ENCODE measurements around the gene STARD13.

DNA sequence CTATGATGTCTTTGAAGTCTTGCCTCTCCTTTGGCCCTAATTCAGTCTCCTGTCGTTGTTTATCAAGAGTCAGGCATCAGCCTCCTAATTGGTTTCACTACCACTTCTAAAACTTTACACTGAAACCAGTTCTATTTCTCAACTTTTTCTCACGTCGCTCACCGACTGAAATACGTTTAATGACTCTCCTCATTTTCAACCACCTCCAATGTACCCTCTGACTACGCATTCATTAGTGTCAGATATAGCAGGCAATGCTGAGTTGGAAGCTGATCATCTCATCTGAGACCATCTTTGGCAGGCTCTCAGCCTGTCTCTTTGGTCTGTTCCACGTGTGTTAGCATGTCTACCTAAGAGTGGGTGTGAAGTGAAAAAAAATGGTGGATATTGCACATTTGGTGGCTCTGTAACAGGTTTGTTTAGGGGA, 141.2 kb downstream of the STARD13 start:
- TF ChIP-seq, protein P1, sequence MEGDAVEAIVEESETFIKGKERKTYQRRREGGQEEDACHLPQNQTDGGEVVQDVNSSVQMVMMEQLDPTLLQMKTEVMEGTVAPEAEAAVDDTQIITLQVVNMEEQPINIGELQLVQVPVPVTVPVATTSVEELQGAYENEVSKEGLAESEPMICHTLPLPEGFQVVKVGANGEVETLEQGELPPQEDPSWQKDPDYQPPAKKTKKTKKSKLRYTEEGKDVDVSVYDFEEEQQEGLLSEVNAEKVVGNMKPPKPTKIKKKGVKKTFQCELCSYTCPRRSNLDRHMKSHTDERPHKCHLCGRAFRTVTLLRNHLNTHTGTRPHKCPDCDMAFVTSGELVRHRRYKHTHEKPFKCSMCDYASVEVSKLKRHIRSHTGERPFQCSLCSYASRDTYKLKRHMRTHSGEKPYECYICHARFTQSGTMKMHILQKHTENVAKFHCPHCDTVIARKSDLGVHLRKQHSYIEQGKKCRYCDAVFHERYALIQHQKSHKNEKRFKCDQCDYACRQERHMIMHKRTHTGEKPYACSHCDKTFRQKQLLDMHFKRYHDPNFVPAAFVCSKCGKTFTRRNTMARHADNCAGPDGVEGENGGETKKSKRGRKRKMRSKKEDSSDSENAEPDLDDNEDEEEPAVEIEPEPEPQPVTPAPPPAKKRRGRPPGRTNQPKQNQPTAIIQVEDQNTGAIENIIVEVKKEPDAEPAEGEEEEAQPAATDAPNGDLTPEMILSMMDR (IDR thresholded peaks at IDR 0.05; ENCODE audit: low read depth, low read length, missing input control), result no peak
- TF ChIP-seq, protein P2, sequence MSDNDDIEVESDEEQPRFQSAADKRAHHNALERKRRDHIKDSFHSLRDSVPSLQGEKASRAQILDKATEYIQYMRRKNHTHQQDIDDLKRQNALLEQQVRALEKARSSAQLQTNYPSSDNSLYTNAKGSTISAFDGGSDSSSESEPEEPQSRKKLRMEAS (IDR thresholded peaks at IDR 0.05), result no peak
- TF ChIP-seq NR2F2 (IDR thresholded peaks at IDR 0.05) (no peak), YY1 (IDR thresholded peaks at IDR 0.05) (no peak), SP1 (IDR thresholded peaks at IDR 0.05) (no peak), EGR1 (IDR thresholded peaks at IDR 0.05; ENCODE audit: low read depth in 2 of 2) (no peak), RXRA (IDR thresholded peaks at IDR 0.05) (no peak), FOXA1 (IDR thresholded peaks at IDR 0.05) (no peak)
- TF ChIP-seq, protein P3, sequence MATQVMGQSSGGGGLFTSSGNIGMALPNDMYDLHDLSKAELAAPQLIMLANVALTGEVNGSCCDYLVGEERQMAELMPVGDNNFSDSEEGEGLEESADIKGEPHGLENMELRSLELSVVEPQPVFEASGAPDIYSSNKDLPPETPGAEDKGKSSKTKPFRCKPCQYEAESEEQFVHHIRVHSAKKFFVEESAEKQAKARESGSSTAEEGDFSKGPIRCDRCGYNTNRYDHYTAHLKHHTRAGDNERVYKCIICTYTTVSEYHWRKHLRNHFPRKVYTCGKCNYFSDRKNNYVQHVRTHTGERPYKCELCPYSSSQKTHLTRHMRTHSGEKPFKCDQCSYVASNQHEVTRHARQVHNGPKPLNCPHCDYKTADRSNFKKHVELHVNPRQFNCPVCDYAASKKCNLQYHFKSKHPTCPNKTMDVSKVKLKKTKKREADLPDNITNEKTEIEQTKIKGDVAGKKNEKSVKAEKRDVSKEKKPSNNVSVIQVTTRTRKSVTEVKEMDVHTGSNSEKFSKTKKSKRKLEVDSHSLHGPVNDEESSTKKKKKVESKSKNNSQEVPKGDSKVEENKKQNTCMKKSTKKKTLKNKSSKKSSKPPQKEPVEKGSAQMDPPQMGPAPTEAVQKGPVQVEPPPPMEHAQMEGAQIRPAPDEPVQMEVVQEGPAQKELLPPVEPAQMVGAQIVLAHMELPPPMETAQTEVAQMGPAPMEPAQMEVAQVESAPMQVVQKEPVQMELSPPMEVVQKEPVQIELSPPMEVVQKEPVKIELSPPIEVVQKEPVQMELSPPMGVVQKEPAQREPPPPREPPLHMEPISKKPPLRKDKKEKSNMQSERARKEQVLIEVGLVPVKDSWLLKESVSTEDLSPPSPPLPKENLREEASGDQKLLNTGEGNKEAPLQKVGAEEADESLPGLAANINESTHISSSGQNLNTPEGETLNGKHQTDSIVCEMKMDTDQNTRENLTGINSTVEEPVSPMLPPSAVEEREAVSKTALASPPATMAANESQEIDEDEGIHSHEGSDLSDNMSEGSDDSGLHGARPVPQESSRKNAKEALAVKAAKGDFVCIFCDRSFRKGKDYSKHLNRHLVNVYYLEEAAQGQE (IDR thresholded peaks at IDR 0.05), result no peak

All from liver (tissue), 3 donors.